ENCODE results near the gene MLPH. TPM values are rescaled to one million over a fixed set of nuclear protein-coding genes. Genes with fewer than 3 reads are reported as not detected.

MLPH gene
- total and polyA plus RNA-seq, 7 donors, result 0.91 to 7.8 (median 2.4) TPM

DNA sequence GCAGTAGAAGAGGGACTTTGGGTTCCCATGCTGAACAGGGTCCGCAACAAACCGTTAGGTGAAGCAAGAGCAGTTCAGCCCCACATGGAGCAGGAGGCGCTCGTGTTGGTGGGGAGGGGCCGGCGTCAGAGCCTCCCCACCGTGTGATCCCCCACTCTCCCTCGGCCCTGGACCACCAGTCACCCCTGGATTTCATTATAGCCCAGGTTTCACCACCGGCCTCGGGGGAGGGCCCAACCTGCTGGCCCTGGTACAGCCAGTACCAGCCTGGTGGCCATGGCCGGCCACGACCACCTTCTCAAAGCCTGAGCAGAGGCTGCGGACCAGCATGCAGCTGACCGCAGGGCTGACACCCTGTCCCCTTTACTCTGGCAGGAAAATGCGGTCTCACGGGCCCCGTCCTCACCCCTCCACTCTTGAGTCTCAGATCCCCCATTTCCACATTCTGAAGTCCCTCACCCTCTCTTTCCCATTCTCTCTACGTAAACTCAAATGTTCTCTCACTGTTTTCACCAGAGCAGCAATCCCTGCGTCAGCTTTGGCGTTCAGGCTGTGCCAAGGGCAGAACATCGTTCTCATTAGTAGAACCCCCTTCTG is 8.6 kb downstream of the MLPH start:
- no peak overlapping the region for H3K27ac ChIP-seq
- ATAC-seq (no peak), DNase-seq (no peak)
- no peaks in the 10 kb centered on the region for H3K36me3 ChIP-seq (ENCODE audit: insufficient read depth in 1 of 2, low read depth in 1 of 2)
- no peaks in the 10 kb centered on the region for H3K4me1 ChIP-seq
- WGBS, 3 donors, result 90 to 95% (median 93%) methylated on average over 21 of the region's 21 CpGs
- no peak overlapping the region for H3K4me3 ChIP-seq
- peaks cover 18% of the 10 kb centered on the region for H3K9me3 ChIP-seq
- TF ChIP-seq, protein P1, sequence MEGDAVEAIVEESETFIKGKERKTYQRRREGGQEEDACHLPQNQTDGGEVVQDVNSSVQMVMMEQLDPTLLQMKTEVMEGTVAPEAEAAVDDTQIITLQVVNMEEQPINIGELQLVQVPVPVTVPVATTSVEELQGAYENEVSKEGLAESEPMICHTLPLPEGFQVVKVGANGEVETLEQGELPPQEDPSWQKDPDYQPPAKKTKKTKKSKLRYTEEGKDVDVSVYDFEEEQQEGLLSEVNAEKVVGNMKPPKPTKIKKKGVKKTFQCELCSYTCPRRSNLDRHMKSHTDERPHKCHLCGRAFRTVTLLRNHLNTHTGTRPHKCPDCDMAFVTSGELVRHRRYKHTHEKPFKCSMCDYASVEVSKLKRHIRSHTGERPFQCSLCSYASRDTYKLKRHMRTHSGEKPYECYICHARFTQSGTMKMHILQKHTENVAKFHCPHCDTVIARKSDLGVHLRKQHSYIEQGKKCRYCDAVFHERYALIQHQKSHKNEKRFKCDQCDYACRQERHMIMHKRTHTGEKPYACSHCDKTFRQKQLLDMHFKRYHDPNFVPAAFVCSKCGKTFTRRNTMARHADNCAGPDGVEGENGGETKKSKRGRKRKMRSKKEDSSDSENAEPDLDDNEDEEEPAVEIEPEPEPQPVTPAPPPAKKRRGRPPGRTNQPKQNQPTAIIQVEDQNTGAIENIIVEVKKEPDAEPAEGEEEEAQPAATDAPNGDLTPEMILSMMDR (IDR thresholded peaks at IDR 0.05), result no peak
- H3K27me3 ChIP-seq (ENCODE audit: insufficient read depth in 3 of 3, low read length in 2 of 3), result peaks cover 0 to 7% (median 0%) of the 10 kb centered on the region in 3 donors
- intact Hi-C loops (cut with DNase I), result no loop called here

DNA sequence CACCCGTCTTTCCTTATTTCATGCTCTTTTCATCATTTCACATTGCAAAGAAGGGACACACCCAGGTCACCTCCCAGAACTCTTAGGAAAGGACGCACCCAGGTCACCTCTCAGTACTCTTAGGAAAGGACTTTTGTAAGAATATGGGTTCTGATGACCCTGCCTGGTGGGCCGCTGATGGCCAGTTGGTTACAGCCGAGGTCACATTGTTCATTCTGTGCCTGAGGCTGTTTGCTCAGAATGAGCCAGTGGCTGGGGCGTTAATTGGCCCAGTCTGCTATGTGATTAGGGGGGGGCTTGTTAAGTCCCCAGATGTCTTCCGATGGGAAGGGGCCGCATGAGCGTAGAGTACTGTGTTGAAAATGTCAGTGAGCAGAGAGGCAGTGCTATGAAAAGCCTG is 9.4 kb downstream of the MLPH start:
- intact Hi-C loops (cut with DNase I), result no loop called here
- H3K9me3 ChIP-seq, result peaks cover 10% of the 10 kb centered on the region
- TF ChIP-seq, protein P1 (IDR thresholded peaks at IDR 0.05), result no peak
- no peak for ATAC-seq
- DNase-seq, result no peak
- peaks cover 0 to 7% (median 0%) of the 10 kb centered on the region in 3 donors for H3K27me3 ChIP-seq (ENCODE audit: insufficient read depth in 3 of 3, low read length in 2 of 3)
- 89 to 95% (median 94%) methylated on average over 8 of the region's 8 CpGs for WGBS, 3 donors
- no peaks in the 10 kb centered on the region for H3K36me3 ChIP-seq (ENCODE audit: insufficient read depth in 1 of 2, low read depth in 1 of 2)
- no peak overlapping the region for H3K27ac ChIP-seq
- no peaks in the 10 kb centered on the region for H3K4me1 ChIP-seq
- no peak overlapping the region for H3K4me3 ChIP-seq

DNA sequence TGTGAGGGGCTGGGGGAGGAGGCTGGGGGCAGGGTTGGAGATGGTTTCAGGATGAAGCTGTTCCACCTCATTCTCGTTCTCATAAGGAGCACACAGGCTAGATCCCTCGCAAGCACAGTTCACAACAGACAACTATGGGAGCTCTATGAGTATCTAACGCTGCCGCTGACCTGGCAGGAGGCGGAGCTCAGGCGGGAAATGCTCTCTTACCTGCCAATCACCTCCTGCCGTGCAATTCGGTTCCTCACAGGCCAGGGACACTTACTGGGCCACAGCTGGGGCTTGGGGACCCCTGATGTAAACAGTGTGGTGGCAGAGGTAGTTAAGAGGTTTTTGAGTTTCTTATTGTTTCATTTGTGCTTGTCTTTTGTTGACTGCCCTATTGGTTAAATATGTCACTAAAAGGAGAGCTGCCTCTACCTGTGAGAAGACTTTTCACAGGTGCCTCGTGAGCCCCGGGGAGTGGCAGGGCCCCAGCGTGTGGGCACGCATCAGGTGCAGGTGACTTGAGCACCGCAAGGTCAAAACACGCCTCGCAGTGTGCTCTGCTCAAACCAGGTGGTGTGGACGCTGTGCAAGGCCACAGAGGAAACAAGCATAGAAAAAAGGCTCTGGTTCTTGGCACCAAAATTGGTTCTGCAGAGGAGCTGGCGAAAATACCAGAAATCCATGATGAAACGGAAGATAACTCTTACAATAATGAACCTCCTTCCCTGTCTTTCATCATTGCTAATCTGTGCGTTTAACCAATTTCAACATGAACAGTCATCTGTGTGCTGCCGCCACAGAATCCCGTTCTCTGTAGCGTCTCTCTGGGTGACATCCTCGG is 10.2 kb downstream of the MLPH start:
- no peak for DNase-seq
- no peak overlapping the region for H3K27ac ChIP-seq
- 58 to 72% (median 64%) methylated on average over 23 of the region's 23 CpGs for WGBS, 3 donors

DNA sequence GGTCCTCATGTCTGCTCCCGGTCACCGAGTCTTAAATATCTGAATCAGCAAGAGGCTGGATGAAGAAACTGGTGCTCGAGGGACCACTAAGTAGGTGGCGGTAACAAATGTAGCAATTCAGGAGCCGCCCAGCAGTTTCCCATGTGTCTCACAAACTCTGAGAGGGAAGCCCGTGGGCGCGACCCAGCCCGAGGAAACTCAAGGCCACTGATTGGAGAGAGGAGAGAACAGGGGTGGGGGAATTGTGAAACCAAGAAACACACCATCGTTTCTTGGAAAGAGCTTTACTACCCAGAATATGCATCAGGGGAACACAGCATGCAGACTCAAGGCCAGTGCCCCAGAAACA is 10.8 kb downstream of the MLPH start:
- 31 to 35% (median 32%) methylated on average over 10 of the region's 10 CpGs for WGBS, 3 donors
- Histone ChIP-seq H3K4me1 (no peaks in the 10 kb centered on the region), H3K27ac (no peak overlapping the region), H3K4me3 (no peak overlapping the region), H3K27me3 (ENCODE audit: insufficient read depth in 3 of 3, low read length in 2 of 3) (peaks cover 0 to 7% (median 0%) of the 10 kb centered on the region in 3 donors), H3K9me3 (no peaks in the 10 kb centered on the region), H3K36me3 (ENCODE audit: insufficient read depth in 1 of 2, low read depth in 1 of 2) (no peaks in the 10 kb centered on the region)
- peak; percentile 64 to 86 for DNase-seq
- peak in 3 of 4 donors; percentile 59 to 74 (median 66) for ATAC-seq
- TF ChIP-seq, protein P1 (IDR thresholded peaks at IDR 0.05), result no peak
- intact Hi-C loops (cut with DNase I), result no loop called here

More for the DNA sequence above, 10.2 kb downstream of the MLPH start:
- H3K4me1 ChIP-seq, result no peaks in the 10 kb centered on the region
- H3K4me3 ChIP-seq, result no peak overlapping the region
- ATAC-seq, result peak in 2 of 4 donors; percentile 5 to 9
- TF ChIP-seq, protein P1 (IDR thresholded peaks at IDR 0.05), result no peak
- intact Hi-C loops (cut with DNase I), result no loop called here
- H3K27me3 ChIP-seq (ENCODE audit: insufficient read depth in 3 of 3, low read length in 2 of 3), result peaks cover 0 to 7% (median 0%) of the 10 kb centered on the region in 3 donors
- peaks cover 2% of the 10 kb centered on the region for H3K9me3 ChIP-seq
- H3K36me3 ChIP-seq (ENCODE audit: insufficient read depth in 1 of 2, low read depth in 1 of 2), result no peaks in the 10 kb centered on the region

Data from psoas muscle (tissue), 8 donors.